HG02973 (cell line): ENCODE measurements around the gene PTCD1.
A peak's percentile ranks its signal among the peaks of the same experiment; 100 is the strongest.

Source experiments
- ATAC-seq: cut with Tn5 transposase; IDR thresholded peaks from one replicate; pipeline ENCODE4 v1.9.1; 2021; ENCODE audit warnings: moderate library complexity; ENCODE audit not compliant: unreplicated experiment

PTCD1 gene

DNA sequence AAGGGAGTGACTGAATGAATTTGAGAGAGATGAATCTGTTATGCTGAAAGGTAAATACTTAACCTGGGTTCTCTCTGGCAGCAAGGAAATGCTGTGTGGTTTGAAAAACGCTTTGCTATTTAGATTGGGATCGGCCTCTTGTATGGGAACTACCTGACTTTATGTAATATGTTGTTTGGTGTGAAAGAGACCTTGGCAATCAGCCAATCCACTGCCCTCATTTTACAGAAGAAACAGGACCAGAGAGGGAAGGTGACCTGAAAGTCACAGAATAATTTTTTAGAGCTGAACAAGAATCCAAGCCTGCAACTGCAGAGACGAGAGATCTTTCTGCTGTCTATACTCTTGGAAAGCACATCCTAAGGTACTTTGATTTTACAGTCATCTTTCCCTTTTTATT, 28.8 kb downstream of the PTCD1 start:
- no peak for ATAC-seq

DNA sequence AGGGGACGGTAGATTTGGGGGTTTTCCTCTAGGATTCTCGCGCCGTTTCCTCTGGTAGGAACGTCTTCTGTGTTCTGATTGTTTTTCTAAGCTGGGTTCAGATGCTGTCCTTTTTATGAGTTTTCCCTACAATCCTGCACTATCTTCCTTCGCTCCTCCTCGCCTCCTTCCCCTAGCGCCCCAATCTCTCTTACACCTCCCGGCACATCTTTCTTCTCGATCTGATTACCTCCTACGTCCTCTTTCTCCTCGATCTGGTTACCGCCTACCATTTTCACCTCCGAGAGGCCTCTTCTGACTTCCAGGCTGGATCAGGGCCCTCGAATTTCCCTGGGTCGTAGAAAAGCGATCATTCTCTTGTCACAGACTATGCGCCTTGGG, 29.4 kb downstream of the PTCD1 start:
- ATAC-seq = peak; percentile 10

- peak; percentile 73 for ATAC-seq
Measured at GRCh38 chr7:99408379-99409191, 30.0 kb downstream of the PTCD1 start, which contains the start of the genes BUD31 and PDAP1. Gene BUD31 (plus strand): TSS chr7:99408969. CDS start chr7:99411093, 2,124 bp downstream. Gene PDAP1 (minus strand): TSS chr7:99408597. CDS start chr7:99408548, 49 bp downstream.

DNA sequence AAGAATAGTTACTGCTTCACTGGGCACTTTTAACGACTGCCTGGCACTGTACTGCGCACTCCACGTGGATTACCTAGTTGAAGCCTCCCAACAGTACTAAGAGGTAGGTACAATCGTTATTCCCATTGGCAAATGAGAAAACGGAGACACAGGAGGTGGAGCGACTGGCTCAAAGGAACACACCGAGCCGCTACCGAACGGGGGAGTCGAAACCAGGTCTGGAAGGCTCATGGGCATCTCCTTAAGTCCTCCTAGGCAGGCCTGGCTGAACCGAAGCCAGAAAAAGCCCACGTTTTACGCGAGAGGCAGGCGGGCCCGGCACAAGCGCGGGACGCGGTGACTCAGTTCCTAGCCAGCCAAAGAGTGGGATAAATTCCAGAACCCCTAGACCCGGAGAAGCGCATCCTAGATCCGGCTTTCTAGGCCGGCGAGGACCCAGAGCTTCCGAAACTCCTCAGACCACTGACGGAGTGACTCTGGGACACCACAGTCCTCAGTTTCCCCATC, 30.7 kb downstream of the PTCD1 start:
- ATAC-seq = peak; percentile 9

DNA sequence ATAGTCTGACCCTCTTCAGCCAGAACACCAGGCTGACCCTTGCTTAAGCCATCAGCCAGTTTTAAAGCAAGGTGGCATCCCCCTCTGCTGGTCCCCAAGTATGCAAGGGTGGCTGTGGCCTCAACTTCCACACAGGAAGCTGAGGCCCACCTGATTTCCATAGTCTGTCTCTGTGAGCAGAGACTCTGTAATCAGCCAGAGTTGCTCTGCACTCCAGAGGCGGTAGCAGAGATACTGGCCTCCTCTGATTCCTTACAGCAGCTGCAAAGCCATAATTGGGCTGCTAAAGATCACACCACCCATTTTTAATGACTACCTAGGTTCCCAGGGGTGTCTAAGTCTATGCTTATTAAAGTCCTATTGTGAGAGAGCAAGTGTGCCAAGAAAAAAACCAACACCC, 32.0 kb downstream of the PTCD1 start:
- ATAC-seq = no peak

DNA sequence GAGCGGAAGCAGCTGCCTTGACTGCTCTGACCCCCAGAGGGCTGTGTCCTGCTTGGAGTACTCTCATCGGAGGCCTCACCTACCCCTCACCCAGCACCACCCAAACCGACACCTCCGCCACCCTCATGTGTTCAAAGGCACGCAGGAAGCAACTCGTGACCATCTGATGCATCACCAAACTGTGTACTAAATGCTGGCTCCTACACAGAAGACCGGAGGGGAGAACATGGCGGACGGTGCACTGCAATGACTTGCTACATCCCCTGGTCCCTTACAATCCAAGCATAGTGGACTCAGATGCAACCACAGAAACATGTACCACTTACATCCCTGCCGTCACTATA, 33.6 kb downstream of the PTCD1 start:
- ATAC-seq = no peak

- ATAC-seq = no peak
Measured at GRCh38 chr7:99404235-99404976, 34.2 kb downstream of the PTCD1 start.

DNA sequence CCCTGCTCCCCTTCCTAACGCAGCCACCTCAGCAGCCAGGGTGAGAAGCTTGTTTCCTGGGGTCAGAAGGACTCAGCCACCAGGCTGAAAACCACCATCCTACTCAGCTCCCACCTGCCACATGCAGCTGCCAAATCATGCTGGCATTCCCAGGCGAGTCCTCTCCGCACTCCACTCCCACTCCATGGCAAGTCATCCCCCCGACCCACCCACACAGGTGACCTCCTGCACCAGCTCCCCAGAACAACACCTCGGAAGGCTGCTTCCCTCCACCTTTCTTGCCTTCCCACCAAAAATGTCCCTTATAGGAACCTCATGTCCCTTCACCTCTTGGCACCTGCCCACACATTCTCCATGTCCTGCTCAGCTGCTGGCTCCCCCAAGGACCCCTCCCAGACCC, 34.8 kb downstream of the PTCD1 start:
- no peak for ATAC-seq

DNA sequence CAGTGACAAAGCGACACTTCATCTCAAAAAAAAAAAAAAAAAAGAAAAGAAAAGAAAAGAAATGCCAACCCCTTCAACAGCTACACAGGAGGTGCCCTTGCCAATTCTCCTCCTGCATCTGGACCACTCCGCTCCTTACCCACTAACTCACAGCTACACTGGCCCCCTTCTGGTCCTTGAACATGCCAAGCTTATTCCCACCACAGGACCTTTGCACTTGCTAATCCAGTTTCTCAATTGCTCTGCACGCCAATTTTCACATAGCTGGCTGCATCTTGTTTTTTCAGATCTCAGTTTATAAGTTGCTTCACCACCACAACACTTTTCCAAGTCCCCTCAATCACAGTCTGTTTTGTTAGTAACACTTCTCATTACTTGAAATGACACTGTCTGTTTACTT, 35.7 kb downstream of the PTCD1 start:
- ATAC-seq = no peak

DNA sequence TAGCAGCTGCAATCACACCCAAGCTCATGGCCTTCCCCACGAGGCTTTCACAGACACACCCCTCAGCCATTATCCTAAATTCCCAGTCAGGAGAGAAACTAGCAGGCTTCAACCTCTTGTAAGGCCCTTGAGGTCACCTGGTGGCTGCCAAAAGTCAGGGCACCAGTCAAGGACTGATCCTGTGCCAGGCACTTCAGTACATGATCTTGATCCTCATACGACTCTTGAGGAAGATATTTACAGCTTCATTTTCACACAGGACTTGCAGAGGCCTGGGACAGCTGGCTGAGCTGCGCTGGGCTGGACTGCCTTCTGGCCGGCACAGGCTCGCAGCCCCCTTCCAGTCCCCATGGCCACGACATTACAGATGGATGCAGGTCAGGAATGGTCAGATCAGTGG, 39.0 kb downstream of the PTCD1 start:
- no peak for ATAC-seq

GRCh38 chr7:99398891-99399445, 39.6 kb downstream of the PTCD1 start:
- no peak for ATAC-seq

GRCh38 chr7:99397297-99397983, 41.2 kb downstream of the PTCD1 start:
- ATAC-seq = no peak

- ATAC-seq = no peak
Measured at GRCh38 chr7:99396418-99397296, 41.9 kb downstream of the PTCD1 start.

DNA sequence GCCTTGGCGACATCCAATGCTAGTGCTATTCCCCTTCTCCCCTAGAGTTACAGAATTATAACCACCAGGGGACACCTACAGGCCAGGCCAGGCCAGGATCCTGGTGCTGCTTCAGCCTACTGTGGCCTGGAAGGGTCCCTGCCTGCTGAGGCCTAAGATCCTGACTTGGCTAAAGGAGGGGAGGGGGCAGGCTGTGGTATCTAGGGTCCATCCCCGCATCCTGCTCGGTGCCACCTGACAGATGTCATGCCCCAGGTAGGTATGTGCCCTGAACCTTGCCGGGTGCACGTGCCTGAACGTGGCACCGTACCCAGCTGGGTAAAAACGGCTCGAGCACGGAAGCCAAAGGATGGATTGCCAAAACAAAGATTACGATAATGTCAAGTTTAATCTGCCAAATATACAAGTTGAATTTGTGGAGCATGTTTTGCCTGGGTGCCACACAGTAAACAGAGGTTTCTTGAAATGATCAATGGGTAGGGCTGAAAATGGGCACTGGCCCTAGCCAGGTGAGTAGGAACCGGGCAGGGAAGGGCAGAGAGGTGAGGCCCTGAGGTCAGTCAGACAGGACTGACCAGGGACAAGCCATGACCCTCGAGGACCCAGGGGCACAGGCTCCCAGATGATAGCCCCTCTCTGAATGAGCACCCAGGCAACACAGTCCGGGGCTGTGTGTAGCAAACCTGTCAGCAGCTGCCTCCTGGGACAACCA, 42.8 kb downstream of the PTCD1 start:
- no peak for ATAC-seq

GRCh38 chr7:99394188-99394502, 44.5 kb downstream of the PTCD1 start:
- no peak for ATAC-seq

- ATAC-seq = no peak
Measured at GRCh38 chr7:99393355-99394187, 45.0 kb downstream of the PTCD1 start.

DNA sequence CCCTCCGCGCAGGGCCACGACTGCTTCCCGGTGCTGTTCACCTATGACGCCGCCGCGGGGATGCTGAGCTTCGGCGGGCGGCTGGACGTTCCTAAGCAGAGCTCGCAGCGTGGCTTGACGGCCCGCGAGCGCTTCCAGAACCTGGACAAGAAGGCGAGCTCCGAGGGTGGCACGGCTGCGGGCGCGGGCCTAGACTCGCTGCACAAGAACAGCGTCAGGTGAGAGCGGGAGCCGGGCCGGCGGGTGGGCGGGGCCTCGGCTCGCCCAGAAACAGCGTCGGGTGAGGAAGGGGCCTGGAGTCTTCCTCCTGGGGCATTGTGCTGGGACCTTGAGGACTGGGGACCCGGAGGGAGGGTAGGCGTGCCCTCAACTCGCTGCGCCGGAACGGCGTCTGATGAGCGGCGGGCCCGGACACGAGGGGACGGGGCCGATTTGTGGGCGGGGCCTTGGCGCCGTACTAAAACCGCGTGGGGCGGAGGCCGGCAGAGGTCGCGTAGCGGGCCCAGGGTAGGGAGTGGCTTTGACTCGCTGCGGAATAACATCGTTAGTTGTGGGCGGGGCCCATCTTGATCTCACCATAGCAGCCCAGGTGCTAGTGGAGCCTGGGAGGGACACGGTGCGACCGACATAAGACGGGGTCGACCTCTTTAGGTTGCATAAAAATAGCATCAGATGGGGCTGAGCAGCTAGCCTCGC, 45.8 kb downstream of the PTCD1 start:
- ATAC-seq = no peak

DNA sequence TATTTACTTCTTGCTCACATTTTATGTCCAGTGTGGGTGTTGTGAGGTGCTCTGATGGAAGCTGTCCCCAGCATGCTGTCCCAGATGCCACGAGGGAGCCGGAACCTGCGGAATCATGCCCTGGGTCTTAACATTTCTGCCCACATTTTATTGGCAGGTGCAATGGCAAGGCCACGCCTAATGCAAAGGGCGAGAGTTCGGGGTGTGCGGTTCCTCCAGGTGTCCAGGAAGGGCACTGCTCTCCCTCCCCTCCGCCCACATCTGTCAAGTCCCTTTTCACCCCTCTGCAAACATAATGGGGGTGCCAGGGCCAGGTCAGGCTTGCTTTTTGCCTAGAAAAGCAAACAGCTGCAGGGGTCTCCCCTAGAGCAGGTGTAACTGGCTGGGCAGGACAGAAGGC, 46.6 kb downstream of the PTCD1 start:
- ATAC-seq = no peak
